Keratinocyte (primary cell): ENCODE results near the gene DEGS2.

ENCODE experiments used
- CTCF ChIP-seq, 3 experiments: IDR thresholded peaks in 1 of 3; conservative IDR thresholded peaks in 1 of 3; optimal IDR thresholded peaks in 1 of 3; 2 replicates in 2 of 3; 3 replicates in 1 of 3; pipeline versions ENCODE3 to v1.5.1; 2011; ENCODE audit warnings: low read length in 3 of 3, mild to moderate bottlenecking in 3 of 3, moderate library complexity in 2 of 3, control low read depth in 1 of 3, inconsistent platforms in 1 of 3; ENCODE audit not compliant: insufficient read depth in 2 of 3; ENCODE audit errors: extremely low read depth in 1 of 3
- EZH2 ChIP-seq: IDR thresholded peaks from one replicate; pipeline ENCODE4 v1.6.1; 2012; ENCODE audit warnings: inconsistent platforms, mild to moderate bottlenecking, low read length, moderate library complexity

GRCh38 chr14:100173353-100173752 lies 13.9 kb upstream of the DEGS2 start:
- no peak for TF ChIP-seq CTCF (optimal IDR thresholded peaks at IDR 0.05 in 1 of 3, IDR thresholded peaks at IDR 0.05 in 1 of 3, conservative IDR thresholded peaks at IDR 0.05 in 1 of 3; ENCODE audit: extremely low read depth in 1 of 3, insufficient read depth in 2 of 3, low read length in 3 of 3)
- no peak for TF ChIP-seq EZH2
